HepG2 (cell line): ENCODE results near the gene RASSF7. TPM values are rescaled to one million over a fixed set of nuclear protein-coding genes. Genes with fewer than 3 reads are reported as not detected.
A peak's percentile ranks its signal among the peaks of the same experiment; 100 is the strongest.

Experiments
- AHR ChIP-seq: IDR thresholded peaks from 2 replicates; pipeline ENCODE4 v1.6.1; 2018; ENCODE audit warnings: missing genetic modification reagents, missing compliant biosample characterization
- EHMT2 ChIP-seq: fragments of 200-600 bp; sonication (generic); IDR thresholded peaks from 2 replicates; pipeline ENCODE4 v1.7.0; 2017; ENCODE audit warnings: antibody characterized with exemption, low read depth, low read length, borderline replicate concordance
- GABPA ChIP-seq, 2 experiments: IDR thresholded peaks; 2 replicates each; pipeline ENCODE4 v1.6.1; 2011 to 2016; ENCODE audit warnings: low read depth in 2 of 2, low read length in 1 of 2, missing biosample characterization in 1 of 2, missing genetic modification characterization in 1 of 2
- GZF1 ChIP-seq: sonication (generic); formaldehyde crosslinking; IDR thresholded peaks from 2 replicates; pipeline ENCODE4 v1.5.1; 2020; ENCODE audit warnings: mild to moderate bottlenecking, missing genetic modification reagents
- HNF4G ChIP-seq, 2 experiments: sonication (generic) in 1 of 2; formaldehyde crosslinking in 1 of 2; IDR thresholded peaks; 2 replicates each; pipeline versions ENCODE4 v1.4.0 to v1.6.1; 2011 to 2020; ENCODE audit warnings: borderline replicate concordance in 2 of 2, low read depth in 2 of 2, mild to moderate bottlenecking in 2 of 2, low read length in 1 of 2, missing genetic modification reagents in 1 of 2, moderate library complexity in 1 of 2
- HOXD1 ChIP-seq: sonication (generic); formaldehyde crosslinking; IDR thresholded peaks from 2 replicates; pipeline ENCODE4 v1.5.0; 2020; ENCODE audit warnings: missing genetic modification reagents
- JUND ChIP-seq: sonication (generic); formaldehyde crosslinking; IDR thresholded peaks from 2 replicates; pipeline ENCODE4 v1.8.0; 2022; ENCODE audit warnings: mild to moderate bottlenecking, missing genetic modification reagents
- NFAT5 ChIP-seq: sonication (generic); formaldehyde crosslinking; IDR thresholded peaks from 2 replicates; pipeline ENCODE4 v1.4.0; 2020; ENCODE audit warnings: missing genetic modification reagents
- NFIC ChIP-seq: IDR thresholded peaks from 2 replicates; pipeline ENCODE4 v1.6.1; 2012; ENCODE audit warnings: mild to moderate bottlenecking, low read length, inconsistent platforms
- RXRB ChIP-seq: IDR thresholded peaks from 2 replicates; pipeline ENCODE4 v1.6.1; 2016; ENCODE audit warnings: borderline replicate concordance, missing genetic modification reagents, missing compliant biosample characterization
- SIN3B ChIP-seq: fragments of 150-350 bp; IDR thresholded peaks from 2 replicates; pipeline ENCODE4 v1.6.1; 2014; ENCODE audit warnings: low read length
- SRSF4 ChIP-seq: fragments of 200-400 bp; formaldehyde crosslinking; IDR thresholded peaks from one replicate; pipeline ENCODE4 v1.6.1; 2018; ENCODE audit warnings: mild to moderate bottlenecking, low read depth, low read length, moderate library complexity; ENCODE audit not compliant: poor library complexity, severe bottlenecking
- ZIK1 ChIP-seq: sonication (generic); formaldehyde crosslinking; IDR thresholded peaks from 2 replicates; pipeline ENCODE4 v1.5.0; 2020; ENCODE audit warnings: mild to moderate bottlenecking, low read depth, missing genetic modification reagents, borderline replicate concordance
- ZNF143 ChIP-seq: sonication (generic); formaldehyde crosslinking; IDR thresholded peaks from 2 replicates; pipeline ENCODE4 v1.4.0; 2020; ENCODE audit warnings: missing genetic modification reagents
- ZNF350 ChIP-seq: sonication (generic); formaldehyde crosslinking; IDR thresholded peaks from 2 replicates; pipeline ENCODE4 v1.4.0; 2020; ENCODE audit warnings: mild to moderate bottlenecking, low read depth, missing genetic modification reagents, borderline replicate concordance
- ZNF367 ChIP-seq: sonication (generic); formaldehyde crosslinking; IDR thresholded peaks from 2 replicates; pipeline ENCODE4 v1.4.0; 2020; ENCODE audit warnings: missing genetic modification reagents, borderline replicate concordance
- ZNF547 ChIP-seq: sonication (generic); formaldehyde crosslinking; IDR thresholded peaks from 2 replicates; pipeline ENCODE4 v1.5.1; 2020; ENCODE audit warnings: mild to moderate bottlenecking, missing genetic modification reagents
- ZNF562 ChIP-seq: sonication (generic); formaldehyde crosslinking; IDR thresholded peaks from 2 replicates; pipeline ENCODE4 v1.8.0; 2022; ENCODE audit warnings: missing genetic modification reagents, borderline replicate concordance
- ZNF605 ChIP-seq: sonication (generic); formaldehyde crosslinking; IDR thresholded peaks from 2 replicates; pipeline ENCODE4 v1.8.0; 2022; ENCODE audit warnings: mild to moderate bottlenecking, missing genetic modification reagents
- ZNF776 ChIP-seq: sonication (generic); formaldehyde crosslinking; IDR thresholded peaks from 2 replicates; pipeline ENCODE4 v1.4.0; 2020; ENCODE audit warnings: mild to moderate bottlenecking, missing genetic modification reagents
- ZSCAN21 ChIP-seq: sonication (generic); formaldehyde crosslinking; IDR thresholded peaks from 2 replicates; pipeline ENCODE4 v1.8.0; 2022; ENCODE audit warnings: mild to moderate bottlenecking, missing genetic modification reagents, moderate library complexity, borderline replicate concordance
- polyA plus RNA-seq, 8 experiments: library from polyadenylated mRNA; depleted of rRNA in 3 of 8; stranded (reverse) in 7 of 8; unstranded in 1 of 8; fragments of >200 nt; fragmentation: Illumina TruSeq in 4 of 8; extraction: Trizol in 4 of 8; gene quantifications; 2 replicates each; pipeline versions ENCODE4 v1.2.1 to v1.2.3, GENCODE V29; 2011 to 2016; ENCODE audit warnings: low read depth in 4 of 8, missing spikeins in 1 of 8, mixed read lengths in 1 of 8; ENCODE audit not compliant: insufficient read depth in 1 of 8
- total RNA-seq, 5 experiments: library from RNA; depleted of rRNA; stranded (reverse); fragments of >200 nt; fragmentation: Illumina TruSeq; extraction: Trizol; gene quantifications; 2 replicates each; pipeline ENCODE4 v1.2.3, GENCODE V29; 2016; ENCODE audit warnings: low read depth in 1 of 5
- TF ChIP-seq, protein P1 (sequence below): IDR thresholded peaks from 2 replicates; pipeline ENCODE4 v1.6.1; 2016; ENCODE audit warnings: low read depth, borderline replicate concordance
- TF ChIP-seq, protein P2 (sequence below): sonication (generic); formaldehyde crosslinking; IDR thresholded peaks from 2 replicates; pipeline ENCODE4 v1.4.0; 2020; ENCODE audit warnings: missing genetic modification reagents, low read depth, mild to moderate bottlenecking, borderline replicate concordance

Gene RASSF7
- total and polyA plus RNA-seq, 2 of the 13 experiments (the other 11 are each of a cell fraction or from before 2014, with no cell fraction given) = 20.2 to 28.6 TPM

GRCh38 chr11:569158-569885 is 8.6 kb downstream of the RASSF7 start (continued):
- TF ChIP-seq ZNF547 (CRISPR knock-in tag) = 0 out of 2 replicates have a peak, but pooled peaks have one; percentile 59
- TF ChIP-seq SIN3B = no peak
- no peak for TF ChIP-seq ZNF776 (CRISPR knock-in tag)
- TF ChIP-seq ZSCAN21 (CRISPR knock-in tag) = 0 out of 2 replicates have a peak, but pooled peaks have one; percentile 29
- TF ChIP-seq HNF4G (IDR thresholded peaks at IDR 0.05; ENCODE audit: borderline replicate concordance, low read depth, low read length) = 0 out of 2 replicates have a peak, but pooled peaks have one; percentile 10
- no peak for TF ChIP-seq HNF4G (CRISPR knock-in tag; IDR thresholded peaks at IDR 0.05; ENCODE audit: borderline replicate concordance, low read depth)
- TF ChIP-seq ZIK1 (CRISPR knock-in tag) = no peak
- peak; percentile 81; the same call in 1 of the 2 replicates for TF ChIP-seq ZNF605 (CRISPR knock-in tag)
- TF ChIP-seq HOXD1 (CRISPR knock-in tag) = no peak
- TF ChIP-seq AHR (CRISPR knock-in tag) = no peak
- TF ChIP-seq ZNF350 (CRISPR knock-in tag) = peak; percentile 39; the same call in 1 of the 2 replicates
- TF ChIP-seq NFAT5 (CRISPR knock-in tag) = no peak
- no peak for TF ChIP-seq ZNF367 (CRISPR knock-in tag)
- TF ChIP-seq ZNF562 (CRISPR knock-in tag) = no peak
- TF ChIP-seq RXRB (CRISPR knock-in tag) = peak; percentile 62; the same call in 1 of the 2 replicates
- peak; percentile 57; the same call in 1 of the 2 replicates for TF ChIP-seq GZF1 (CRISPR knock-in tag)
- TF ChIP-seq, protein P1, sequence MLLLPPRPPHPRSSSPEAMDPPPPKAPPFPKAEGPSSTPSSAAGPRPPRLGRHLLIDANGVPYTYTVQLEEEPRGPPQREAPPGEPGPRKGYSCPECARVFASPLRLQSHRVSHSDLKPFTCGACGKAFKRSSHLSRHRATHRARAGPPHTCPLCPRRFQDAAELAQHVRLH (CRISPR knock-in tag) = no peak
- no peak for TF ChIP-seq GABPA (IDR thresholded peaks at IDR 0.05; ENCODE audit: low read depth, low read length)
- no peak for TF ChIP-seq GABPA (CRISPR knock-in tag; IDR thresholded peaks at IDR 0.05; ENCODE audit: low read depth)
- no peak for TF ChIP-seq ZNF143 (CRISPR knock-in tag)
- TF ChIP-seq SRSF4 = no peak
- TF ChIP-seq JUND (CRISPR knock-in tag) = 0 out of 2 replicates have a peak, but pooled peaks have one; percentile 41
- no peak for TF ChIP-seq NFIC
- TF ChIP-seq EHMT2 = no peak
- TF ChIP-seq, protein P2, sequence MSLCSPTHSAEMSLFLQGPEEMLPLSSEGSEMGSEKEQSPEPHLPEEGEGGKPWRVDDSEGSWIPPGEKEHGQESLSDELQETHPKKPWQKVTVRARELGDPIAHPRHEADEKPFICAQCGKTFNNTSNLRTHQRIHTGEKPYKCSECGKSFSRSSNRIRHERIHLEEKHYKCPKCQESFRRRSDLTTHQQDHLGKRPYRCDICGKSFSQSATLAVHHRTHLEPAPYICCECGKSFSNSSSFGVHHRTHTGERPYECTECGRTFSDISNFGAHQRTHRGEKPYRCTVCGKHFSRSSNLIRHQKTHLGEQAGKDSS (CRISPR knock-in tag) = peak; percentile 28; the same call in 1 of the 2 replicates
